ENCODE measurements around the gene CRYGN. TPM values are rescaled to one million over a fixed set of nuclear protein-coding genes. Genes with fewer than 3 reads are reported as not detected.

Gene CRYGN
- total RNA-seq, 1 donor from 2014 or later, result 1.3 TPM

DNA sequence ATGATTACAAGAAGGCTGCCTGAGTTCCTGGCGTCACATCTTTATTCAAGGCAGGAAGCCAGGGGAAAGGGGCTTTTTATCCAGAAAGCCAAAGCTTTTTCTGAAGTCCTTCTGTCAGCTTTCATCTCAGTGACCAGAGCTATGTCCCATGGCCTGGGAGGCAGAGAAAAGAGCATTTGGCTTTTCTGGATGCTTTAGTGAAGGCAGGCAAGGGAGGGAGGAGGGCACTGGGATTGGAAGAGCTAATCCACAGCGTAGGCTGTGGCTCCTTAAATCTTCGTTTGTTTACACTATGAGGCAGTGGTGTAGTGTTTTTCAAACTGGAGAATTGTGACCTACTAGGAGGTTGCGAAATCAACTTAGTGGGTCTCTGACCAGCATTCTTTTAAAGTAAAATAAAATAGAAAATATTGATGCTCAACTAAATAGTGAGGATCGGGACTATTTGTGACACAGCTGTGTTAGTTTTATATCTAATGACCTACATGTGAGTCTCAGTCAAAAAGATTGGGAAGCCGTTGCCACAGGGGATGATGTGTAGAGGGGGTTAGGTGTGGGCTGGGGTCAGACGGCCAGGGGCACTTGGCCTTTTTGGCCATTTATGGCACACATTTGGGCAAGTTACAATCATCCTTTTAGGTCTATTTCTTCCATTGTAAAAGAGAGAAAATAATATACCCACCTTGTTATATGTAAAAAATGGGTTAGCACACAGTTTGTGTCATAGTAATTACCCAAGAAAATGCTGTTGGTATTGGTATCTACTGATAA is 14.1 kb downstream of the CRYGN start:
- Mint-ChIP-seq H3K27ac (no peak overlapping the region), H3K36me3 (no peaks in the 10 kb centered on the region), H3K27me3 (no peaks in the 10 kb centered on the region), H3K9me3 (peaks cover 9% of the 10 kb centered on the region), H3K4me3 (no peak overlapping the region), H3K4me1 (ENCODE audit: unreplicated experiment) (peaks cover 45% of the 10 kb centered on the region)
- TF ChIP-seq, protein P1, sequence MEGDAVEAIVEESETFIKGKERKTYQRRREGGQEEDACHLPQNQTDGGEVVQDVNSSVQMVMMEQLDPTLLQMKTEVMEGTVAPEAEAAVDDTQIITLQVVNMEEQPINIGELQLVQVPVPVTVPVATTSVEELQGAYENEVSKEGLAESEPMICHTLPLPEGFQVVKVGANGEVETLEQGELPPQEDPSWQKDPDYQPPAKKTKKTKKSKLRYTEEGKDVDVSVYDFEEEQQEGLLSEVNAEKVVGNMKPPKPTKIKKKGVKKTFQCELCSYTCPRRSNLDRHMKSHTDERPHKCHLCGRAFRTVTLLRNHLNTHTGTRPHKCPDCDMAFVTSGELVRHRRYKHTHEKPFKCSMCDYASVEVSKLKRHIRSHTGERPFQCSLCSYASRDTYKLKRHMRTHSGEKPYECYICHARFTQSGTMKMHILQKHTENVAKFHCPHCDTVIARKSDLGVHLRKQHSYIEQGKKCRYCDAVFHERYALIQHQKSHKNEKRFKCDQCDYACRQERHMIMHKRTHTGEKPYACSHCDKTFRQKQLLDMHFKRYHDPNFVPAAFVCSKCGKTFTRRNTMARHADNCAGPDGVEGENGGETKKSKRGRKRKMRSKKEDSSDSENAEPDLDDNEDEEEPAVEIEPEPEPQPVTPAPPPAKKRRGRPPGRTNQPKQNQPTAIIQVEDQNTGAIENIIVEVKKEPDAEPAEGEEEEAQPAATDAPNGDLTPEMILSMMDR (conservative IDR thresholded peaks at IDR 0.05), result no peak
- no peak for DNase-seq (ENCODE audit: extremely low spot score, unreplicated experiment)

DNA sequence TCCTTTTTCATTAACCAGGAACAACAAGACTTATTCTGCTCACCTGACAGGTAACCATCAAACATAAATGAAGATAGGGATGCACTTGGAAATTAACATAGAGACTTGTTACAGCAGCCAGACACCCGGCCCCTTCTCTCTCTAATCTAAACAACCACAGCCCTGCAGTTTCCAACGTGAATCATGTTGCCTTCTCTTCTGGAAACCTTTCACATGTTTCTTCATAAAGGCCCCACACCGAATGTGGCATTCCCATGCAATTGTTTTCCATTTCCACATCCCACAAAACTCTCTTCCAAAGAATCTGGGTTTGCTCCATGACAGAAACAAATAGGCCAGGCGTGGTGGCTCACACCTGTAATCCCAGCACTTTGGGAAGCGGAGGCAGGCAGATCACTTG is 15.1 kb downstream of the CRYGN start:
- Mint-ChIP-seq H3K4me1 (ENCODE audit: unreplicated experiment) (peaks cover 41% of the 10 kb centered on the region), H3K9me3 (peaks cover 9% of the 10 kb centered on the region), H3K27ac (no peak overlapping the region), H3K36me3 (no peaks in the 10 kb centered on the region), H3K4me3 (no peak overlapping the region), H3K27me3 (no peaks in the 10 kb centered on the region)
- no peak for DNase-seq (ENCODE audit: extremely low spot score, unreplicated experiment)
- TF ChIP-seq, protein P1 (conservative IDR thresholded peaks at IDR 0.05), result no peak

DNA sequence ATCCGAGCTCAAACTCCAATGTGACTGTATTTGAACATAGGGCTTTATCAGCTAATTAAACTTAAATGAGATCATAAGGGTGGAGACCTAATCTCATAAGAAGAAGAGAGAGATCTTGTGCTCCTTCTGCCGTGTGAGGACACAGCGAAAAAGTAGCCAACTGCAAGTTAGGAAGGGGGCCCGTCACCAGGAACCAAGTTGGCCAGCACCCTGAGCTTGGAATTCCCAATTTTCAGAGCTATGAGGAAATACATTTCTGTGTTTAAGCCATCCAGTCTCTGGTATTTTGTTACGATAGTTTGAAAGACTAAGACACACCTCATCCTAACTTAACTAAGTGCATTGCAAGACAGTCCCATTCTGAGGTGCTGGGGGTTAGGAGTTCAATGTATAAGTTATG is 16.0 kb downstream of the CRYGN start:
- H3K9me3 Mint-ChIP-seq, result peaks cover 9% of the 10 kb centered on the region
- no peaks in the 10 kb centered on the region for H3K36me3 Mint-ChIP-seq
- H3K27me3 Mint-ChIP-seq, result no peaks in the 10 kb centered on the region
- TF ChIP-seq, protein P1 (conservative IDR thresholded peaks at IDR 0.05), result no peak
- DNase-seq (ENCODE audit: extremely low spot score, unreplicated experiment), result no peak
- peaks cover 33% of the 10 kb centered on the region for H3K4me1 Mint-ChIP-seq (ENCODE audit: unreplicated experiment)
- no peak overlapping the region for H3K4me3 Mint-ChIP-seq
- no peak overlapping the region for H3K27ac Mint-ChIP-seq

DNA sequence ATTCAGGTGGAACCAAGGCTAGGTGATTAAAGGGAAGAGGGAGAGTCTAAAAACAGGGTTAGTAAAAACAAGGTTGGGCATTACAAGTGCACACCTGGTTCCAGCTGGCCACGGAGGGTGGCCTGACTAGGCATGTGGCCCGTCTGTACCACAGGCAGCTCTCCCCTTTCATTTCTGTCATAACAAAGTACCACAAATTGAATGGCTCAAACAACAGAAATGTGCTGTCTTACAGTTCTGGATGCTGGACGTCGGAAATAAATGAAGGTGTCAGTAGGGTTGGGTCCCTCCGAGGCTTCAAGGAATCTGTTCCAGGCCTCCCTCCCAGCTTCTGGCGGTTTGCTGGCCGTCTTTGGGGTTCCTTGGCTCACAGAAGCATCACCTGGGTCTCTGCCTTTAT is 16.7 kb downstream of the CRYGN start:
- H3K4me1 Mint-ChIP-seq (ENCODE audit: unreplicated experiment), result peaks cover 26% of the 10 kb centered on the region
- no peak overlapping the region for H3K4me3 Mint-ChIP-seq
- no peak overlapping the region for H3K27ac Mint-ChIP-seq
- no peaks in the 10 kb centered on the region for H3K27me3 Mint-ChIP-seq
- DNase-seq (ENCODE audit: extremely low spot score, unreplicated experiment), result no peak
- peaks cover 9% of the 10 kb centered on the region for H3K9me3 Mint-ChIP-seq
- TF ChIP-seq, protein P1 (conservative IDR thresholded peaks at IDR 0.05), result no peak
- H3K36me3 Mint-ChIP-seq, result peaks cover under 1% of the 10 kb centered on the region

DNA sequence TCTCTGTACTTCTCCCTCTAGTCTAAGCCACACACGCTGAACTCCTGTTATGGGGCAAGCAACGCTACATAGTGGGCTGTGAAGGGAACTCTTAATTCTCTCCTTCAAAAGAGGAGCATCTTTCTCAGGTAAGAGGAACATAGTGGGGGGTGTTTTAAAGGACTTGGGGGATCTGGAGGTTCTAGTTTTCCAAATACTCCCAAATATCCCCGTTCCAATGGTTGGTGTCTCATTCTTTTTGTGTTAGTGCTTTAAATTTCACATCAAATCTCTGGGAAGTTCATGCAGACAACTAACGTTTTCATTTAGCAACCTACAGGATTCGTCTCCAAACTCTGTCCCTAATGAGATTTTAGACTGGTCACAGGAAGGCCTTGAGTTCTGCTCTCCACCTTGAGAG is 17.7 kb downstream of the CRYGN start:
- peaks cover 9% of the 10 kb centered on the region for H3K9me3 Mint-ChIP-seq
- TF ChIP-seq, protein P1 (conservative IDR thresholded peaks at IDR 0.05), result no peak
- H3K4me1 Mint-ChIP-seq (ENCODE audit: unreplicated experiment), result peaks cover 18% of the 10 kb centered on the region
- no peak overlapping the region for H3K4me3 Mint-ChIP-seq
- H3K27me3 Mint-ChIP-seq, result no peaks in the 10 kb centered on the region
- peaks cover 3% of the 10 kb centered on the region for H3K36me3 Mint-ChIP-seq
- DNase-seq (ENCODE audit: extremely low spot score, unreplicated experiment), result no peak
- H3K27ac Mint-ChIP-seq, result no peak overlapping the region

Measured in type B pancreatic cell (in vitro differentiated cells).